C1 segment of cervical spinal cord (tissue), 14 donors: ENCODE measurements around the gene PLCH2.

Experiments used
- DNase-seq, 14 donors: peaks; one replicate each; lab custom pipeline; 2025; lab: John Stamatoyannopoulos, UW

Gene PLCH2

DNA sequence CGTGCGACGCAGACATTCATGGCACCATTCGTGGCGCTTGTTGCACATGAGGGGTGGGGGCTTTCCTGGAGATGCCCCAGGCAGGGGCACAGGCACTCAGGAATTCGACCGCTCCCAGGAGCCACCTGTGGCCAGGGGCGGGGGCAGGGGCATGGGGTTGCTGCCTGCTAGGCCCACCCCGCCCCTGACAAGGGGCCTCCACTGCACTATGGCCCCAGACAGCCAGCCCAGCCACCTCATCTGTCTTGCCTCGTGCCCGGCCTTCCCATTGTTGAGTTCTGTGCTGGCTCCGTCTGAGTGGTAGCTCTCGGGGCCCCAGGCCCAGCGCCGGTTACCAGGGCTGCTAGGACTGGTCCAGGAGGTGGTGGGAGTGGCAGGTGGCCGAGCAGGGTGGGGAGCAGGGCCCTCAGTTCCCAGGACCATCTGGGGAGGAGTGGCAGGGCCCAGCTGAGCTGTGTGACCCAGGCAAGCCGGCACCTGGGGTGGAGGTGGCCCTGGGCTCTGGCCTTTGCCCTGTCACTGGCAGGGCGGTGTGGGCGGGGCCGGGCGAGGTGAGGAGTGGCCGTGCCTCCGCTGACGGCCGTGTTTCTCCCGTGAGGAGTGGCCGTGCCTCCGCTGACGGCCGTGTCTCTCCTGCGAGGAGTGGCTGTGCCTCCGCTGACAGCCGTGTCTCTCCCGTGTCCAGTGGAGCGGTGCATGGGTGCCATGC is 1.9 kb downstream of the PLCH2 start:
- no peak for DNase-seq

DNA sequence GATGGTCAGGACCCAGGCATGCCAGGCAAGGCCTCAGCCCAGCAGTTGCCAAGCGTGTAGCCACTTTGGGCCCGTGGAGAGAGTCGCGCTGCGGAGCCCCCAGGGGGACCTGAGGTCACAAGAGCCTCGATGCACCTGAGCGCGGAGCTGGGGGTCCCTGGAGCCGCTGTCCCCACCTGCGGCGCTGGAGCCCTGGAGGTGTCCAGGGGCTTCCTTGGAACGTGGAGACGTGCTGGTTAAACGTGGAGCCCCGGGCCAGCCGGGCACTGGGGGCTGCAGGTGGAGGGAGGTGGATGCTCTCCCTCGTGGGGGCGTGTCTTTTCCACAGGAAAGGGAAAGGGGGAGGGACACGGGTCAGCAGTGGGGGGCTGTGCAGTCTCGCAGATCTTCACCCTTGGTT is 3.1 kb downstream of the PLCH2 start:
- DNase-seq, result no peak

DNA sequence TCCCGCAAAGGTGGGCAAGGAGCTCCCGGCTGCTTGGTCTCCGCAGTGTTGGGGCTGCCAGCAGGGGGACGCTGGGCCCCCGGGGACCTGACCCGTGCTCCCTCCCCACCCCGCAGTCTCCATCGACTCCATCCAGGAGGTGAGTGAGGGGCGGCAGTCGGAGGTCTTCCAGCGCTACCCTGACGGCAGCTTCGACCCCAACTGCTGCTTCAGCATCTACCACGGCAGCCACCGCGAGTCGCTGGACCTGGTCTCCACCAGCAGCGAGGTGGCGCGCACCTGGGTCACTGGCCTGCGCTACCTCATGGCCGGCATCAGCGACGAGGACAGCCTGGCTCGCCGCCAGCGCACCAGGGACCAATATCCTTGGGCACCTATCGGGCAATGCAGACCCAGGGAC is 3.5 kb downstream of the PLCH2 start:
- DNase-seq, result no peak

DNA sequence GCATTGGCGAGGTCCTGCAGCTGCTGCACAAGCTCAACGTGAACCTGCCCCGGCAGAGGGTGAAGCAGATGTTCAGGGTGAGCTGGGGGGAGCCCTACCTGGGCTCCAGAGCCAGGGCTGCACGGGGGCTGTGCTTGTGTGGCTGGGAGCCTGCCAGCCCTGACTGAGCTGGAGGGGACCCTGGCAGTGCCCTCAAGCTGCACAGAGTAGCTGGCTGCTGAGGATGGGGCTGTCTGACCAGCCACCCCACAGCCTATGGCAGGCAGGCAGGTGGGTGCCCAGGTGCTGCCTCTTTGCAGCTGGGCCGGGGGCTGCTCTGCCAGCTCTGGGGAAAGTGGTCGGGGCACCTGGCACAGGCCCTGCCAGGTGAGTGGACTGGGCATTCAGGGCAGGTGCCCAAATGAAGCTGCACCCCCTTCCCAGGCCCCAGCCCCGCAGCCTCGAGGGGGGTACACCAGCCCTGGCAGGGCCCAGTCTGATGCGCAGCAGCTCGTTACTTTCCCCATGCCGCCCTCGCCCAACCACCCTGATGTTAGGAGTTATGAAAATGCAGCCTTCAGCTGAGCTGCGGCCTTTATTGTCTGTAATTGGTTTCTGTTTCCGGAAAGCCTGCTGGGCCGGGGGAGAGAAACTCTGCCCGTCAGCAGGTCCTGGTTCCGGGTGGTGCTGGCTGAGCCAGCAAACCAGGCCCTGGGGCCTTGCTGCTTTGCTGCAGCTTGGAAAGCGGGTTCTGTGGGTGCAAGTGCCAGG is 4.3 kb downstream of the PLCH2 start:
- no peak for DNase-seq

DNA sequence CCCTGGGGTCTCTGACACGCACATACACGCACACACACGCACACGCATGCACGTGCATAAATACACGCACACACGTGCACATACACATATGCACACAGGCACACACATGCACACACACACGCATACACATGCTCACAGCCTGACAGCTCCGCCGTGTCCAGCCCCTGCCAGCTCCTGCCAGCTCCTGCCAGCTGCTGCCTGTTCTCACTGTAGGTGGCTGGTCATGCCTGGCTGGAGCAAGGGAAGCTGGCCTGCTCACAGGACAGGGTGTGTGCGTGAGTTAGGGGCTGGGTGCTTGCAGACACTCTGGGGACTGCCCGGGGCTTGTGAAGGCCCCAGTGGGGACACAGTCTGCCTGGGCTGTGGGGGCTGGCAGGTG is 4.9 kb downstream of the PLCH2 start:
- no peak for DNase-seq

DNA sequence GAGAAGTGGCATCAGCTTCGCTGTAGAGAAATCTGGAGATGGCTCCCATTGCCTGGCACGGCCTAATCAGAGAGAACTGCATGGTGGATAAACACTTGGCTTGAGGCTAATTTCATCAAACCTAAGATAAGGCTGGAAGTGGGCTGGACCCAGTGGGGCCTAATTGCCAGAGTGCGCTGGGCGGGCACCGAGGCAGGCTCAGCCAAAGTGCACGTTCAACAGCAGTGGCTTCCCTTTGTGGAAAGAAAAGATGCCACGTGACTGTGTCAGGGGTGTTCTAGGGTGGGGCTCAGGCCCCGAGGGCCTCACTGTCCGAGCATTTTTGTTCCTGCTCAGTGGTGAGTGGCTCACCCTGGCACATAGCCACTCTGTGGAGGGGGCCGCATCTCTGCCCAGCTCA is 5.8 kb downstream of the PLCH2 start:
- no peak for DNase-seq

DNA sequence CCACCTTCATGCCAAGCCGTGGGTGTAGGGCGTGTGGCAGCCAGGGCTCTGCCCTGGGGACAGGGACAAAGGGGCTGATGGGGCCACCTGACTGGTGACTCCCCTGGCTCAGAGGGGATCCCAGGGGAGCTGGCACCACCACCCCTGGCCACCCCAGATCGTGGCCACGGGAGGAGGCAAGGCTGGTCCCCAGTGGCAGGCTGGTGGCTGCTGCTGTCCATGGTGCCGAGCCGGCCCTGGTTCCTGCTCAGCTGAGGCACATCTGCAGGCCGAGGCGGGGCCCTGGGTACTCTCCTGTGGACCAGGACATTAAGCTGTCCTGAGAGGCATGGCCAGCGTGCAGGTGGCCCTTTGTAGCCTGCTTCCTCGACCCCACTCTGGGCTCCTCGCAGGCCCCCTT is 6.5 kb downstream of the PLCH2 start:
- no peak for DNase-seq

DNA sequence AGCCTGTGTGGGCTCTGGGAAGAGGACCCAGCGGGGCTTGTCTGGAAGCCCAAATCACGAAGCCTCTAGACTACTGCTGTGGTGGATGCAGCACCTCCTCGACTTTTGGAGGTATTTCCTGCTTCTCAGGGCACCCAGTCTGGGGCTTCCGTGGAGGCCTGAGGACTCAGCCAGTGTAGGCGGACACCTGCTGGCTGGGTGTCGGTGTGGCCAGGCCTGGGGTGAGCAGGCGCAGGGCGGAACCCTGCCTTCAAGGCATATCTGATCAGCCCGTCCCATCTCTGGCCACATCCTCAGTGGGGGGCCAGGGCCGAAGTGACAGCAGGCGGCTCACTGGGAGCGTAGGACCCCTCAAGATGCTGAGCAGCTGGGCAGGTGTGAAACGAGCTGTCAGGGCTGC is 6.9 kb downstream of the PLCH2 start:
- DNase-seq, result no peak

DNA sequence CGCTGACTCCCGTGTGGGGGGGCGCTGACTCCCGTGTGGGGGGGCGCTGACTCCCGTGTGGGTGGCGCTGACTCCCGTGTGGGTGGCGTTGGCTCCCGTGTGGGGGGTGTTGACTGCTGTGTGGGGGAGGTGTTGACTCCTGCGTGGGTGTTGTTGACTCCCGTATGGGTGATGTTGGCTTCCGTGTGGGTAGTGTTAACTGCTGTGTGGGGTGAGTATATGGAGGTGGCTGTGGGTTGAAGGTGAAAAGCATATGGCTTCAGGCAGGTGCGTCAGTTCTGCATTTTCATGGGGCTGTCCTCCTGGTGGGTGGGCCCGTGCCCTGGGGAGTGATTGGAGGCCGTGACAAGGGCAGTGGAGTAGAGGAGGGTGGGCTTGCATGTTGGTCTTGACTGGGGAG is 7.9 kb downstream of the PLCH2 start:
- no peak for DNase-seq

DNA sequence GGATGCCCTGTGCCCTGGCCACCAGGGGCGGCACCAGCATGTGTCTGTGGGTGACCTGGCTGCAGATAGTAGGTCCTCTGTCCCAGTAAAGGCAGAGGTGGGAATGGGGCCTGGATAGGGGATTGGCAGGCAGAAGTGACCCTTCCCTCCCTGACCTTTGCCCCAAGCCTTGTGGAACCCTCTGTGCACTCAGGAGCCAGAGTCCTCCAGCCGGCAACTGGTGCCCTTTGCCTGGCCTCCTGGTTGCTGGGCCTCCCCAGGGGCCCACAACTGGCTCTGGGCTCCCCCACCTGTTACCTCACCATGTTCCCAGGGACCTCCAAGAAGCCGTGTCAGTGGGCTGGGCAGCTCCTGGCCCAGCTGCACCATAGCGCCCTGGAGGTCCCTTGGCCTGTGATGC is 10.0 kb downstream of the PLCH2 start:
- DNase-seq, result no peak

DNA sequence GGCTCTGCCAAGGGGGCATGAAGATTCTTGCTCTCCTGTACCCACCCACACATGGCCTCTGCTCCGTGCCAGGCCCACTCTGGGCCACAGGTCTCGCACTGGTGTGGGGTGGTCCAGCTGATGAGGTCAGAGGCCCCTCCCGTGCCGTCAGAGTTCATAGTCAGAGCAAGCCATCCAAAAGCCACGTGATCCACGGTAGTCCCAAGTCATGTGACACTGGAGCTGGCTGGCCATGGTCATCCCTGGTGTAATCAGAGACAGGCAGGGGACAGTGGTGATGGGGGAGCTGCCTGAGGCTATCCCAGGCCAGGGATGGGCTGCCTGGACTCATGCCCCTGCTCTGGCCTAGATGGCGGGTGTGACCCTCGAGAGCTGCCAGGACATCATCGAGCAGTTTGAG is 10.5 kb downstream of the PLCH2 start:
- no peak for DNase-seq

DNA sequence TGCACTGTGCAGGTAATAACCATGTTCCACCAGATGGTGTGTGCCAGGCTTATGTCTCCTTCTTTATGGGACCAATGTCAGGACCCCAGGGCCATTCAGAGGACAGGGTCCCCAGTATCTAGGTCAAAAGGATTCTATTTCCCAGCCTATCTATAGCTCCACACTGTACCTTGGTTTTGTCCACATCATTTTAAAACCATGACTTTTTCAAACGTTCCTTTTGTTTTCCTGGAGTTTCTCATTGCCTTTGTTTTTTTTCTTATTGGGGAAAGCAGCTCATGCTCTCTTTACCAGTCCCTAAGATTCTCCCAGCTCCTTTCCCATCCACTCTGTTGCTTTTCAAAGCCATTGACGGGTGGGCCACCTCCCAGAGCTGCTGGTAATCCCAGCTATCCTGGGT is 12.6 kb downstream of the PLCH2 start:
- no peak for DNase-seq

DNA sequence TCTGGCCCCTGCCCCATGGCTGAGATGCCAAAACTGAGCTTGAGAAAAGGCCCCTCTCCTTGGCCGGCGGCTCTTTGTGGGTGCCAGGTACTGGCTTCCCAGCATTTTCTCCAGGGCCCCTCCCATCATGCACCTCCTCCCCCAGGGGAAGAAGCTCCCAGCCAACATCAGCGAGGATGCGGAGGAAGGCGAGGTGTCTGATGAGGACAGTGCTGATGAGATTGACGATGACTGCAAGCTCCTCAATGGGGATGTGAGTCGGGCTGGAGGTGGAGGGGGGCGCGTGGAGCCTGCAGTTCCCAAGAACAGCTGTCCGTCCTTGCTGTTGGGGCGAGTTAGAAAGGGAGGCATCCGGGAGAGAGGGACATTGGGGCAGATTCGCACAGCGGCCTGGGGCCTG is 13.5 kb downstream of the PLCH2 start:
- no peak for DNase-seq

DNA sequence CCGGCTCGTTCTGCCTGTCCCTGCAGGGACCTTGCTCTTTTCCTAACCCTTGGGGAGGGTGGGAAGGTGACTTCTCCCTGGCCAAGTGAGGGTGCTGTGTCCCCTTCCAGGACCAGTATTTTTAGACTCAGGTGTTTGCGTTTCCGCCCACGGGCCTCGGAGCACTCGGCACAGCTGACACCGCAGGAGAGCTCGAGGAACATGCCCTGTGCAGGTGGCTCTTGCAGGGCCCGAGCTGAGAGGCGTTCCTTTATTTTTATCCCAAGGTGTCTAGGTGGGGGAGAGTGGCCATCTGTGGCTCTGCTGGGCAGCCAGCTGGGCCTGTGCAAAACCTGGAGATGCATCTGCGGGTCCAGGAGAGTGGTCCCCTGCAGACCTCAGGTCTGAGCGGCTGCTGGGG is 16.0 kb downstream of the PLCH2 start:
- DNase-seq, result peak in 1 of 14 donors; percentile 79

DNA sequence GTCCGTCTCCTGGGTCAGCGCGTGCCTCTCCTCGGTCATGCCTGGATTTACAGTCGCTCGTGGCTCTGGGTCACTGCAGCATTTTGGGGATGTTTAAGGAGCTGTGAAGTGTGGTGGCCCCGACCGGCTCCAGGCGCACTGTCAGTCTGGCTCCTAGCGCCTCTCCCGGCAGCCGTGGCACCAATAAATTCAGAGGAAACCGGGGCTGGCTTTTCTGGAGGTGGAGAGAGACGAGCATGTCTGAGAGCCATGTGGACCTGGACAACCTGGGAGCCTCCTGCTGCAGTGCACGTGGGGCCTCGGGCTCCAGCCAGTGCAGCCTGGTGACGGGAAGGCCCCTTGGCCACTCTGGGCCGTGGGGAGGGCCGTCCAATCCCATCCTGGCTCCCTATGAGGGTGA is 17.1 kb downstream of the PLCH2 start:
- peak in 2 of 14 donors; percentile 49 to 67 for DNase-seq

DNA sequence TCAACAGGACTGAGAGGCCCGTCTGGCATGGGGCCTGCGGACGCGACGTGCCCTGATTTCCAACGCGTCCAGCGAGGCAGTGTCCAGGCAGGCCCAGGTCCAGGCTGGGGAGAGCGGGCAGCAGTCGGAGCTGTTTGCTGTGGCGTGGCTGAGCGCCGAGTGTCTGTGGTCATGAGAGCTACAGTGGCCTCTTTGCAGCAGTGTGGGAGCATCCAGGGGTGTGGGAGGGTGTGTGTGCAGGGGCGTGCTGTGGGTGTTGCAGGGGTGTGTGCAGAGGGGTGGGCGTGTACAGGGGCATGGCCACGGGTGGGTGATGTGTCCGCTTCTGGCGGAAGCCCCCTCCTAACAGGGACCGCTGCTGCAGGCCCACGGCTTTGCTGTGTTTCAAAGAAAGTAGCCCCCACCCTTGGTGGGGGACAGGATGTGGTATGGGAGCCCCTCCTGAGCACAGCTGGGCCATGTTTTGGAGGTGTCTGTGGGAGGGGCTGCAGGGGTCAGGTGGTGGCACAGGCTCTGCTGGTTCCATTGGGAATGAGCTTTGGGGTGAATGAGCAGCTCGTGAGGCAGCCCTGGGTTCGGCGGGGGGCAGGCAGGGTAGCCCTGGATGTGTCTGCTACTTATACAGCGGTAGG is 17.7 kb downstream of the PLCH2 start:
- peak in 13 of 14 donors; percentile 48 to 85 (median 67) for DNase-seq

DNA sequence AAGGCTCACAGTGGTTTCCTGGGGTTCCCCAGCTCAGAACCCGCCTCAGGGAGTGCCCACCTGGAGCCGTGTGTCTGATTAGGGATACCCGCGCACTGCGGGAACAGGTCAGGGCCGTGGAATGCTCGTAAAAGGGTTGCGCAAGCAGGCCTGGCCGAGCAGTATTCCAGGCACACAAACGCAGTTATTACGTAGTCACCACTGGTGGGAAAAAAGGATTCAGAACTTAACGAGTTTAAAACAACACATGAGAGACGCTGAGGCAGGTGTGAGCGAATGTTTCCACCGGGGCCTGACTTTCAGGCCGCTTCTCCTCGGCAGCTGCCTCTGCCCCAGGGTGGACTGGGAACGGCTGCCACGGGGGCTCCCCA is 18.2 kb downstream of the PLCH2 start:
- DNase-seq, result no peak

DNA sequence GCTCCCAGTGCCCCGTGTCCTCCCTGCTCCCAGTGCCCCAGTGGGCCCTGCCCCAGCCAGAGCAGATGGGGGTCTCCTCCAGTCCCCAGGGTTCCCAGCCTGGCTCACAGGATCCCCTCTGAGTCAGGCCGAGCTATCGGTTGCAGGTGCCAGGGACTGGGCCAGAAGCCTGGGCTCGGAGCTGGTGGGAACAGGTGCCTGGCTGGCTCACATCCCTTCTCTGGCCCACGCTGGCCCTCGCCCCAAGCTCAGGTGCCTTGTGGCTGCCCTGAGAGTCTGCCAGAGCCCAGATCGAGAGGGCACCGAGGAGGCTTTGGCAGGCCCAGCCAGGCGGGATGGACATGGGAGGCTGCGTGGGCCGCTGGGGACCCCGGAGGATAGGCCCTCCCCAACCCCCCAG is 18.9 kb downstream of the PLCH2 start:
- DNase-seq, result peak in 1 of 14 donors; percentile 89

DNA sequence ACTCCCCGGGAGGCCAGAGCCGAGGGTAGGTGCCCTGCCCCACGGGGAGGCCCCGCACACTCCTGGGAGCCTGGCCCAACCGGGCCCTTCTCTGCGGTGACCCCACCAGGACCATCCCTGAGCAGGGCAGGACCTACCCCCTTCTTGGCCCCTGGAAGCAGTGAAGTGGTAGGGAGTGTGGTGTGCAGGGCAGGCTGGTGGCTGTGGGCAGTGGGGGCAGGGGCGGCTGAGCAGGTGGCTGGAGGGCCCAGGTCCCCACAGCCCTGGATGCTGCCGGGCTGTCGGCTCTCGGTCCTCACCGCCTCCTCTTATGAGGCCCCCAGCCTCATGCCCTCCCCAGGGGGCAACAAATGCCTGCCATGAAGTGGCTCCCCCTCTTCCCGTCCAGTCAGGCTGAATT is 19.5 kb downstream of the PLCH2 start:
- DNase-seq, result no peak

DNA sequence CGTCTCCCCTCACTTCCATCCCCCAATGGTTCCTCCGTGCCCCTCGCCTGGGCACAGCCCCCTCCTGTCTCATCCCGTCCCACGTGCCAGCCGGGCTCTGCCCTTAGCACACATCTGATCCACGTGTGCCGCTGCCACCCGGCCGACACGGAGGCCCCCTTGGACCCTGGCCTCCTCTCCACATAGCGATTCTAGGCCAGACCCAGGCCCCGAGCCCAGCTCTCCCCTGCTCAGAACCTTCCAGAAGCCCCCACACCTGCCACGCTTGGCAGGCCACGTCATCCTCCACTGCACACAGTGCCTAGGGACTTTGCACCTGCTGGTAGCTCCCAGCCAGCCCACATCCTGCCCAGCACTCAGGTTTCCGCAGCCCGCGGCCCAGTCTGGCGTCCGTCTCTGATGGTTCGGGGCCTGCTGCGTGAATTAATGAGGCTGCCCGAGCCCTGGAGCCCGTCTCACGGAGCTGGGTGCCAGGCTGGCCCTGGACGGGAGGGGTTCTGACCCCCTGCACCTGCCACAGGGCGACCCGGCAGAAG is 20.1 kb downstream of the PLCH2 start:
- DNase-seq, result no peak

DNA sequence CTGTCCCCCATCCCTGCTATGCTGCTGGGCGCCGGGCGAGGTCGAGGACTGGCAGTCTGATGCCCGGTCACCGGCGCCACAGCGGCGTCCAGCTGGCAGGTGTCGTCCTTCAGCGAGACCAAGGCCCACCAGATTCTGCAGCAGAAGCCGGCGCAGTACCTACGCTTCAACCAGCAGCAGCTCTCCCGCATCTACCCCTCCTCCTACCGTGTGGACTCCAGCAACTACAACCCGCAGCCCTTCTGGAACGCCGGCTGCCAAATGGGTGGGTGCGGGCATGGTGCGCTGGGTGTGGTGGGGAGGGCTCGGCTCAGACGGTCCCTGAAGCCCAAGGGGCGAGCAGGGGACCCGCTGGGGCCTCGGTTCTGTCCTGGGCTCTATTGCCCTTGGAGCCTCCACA is 20.7 kb downstream of the PLCH2 start:
- DNase-seq, result no peak

DNA sequence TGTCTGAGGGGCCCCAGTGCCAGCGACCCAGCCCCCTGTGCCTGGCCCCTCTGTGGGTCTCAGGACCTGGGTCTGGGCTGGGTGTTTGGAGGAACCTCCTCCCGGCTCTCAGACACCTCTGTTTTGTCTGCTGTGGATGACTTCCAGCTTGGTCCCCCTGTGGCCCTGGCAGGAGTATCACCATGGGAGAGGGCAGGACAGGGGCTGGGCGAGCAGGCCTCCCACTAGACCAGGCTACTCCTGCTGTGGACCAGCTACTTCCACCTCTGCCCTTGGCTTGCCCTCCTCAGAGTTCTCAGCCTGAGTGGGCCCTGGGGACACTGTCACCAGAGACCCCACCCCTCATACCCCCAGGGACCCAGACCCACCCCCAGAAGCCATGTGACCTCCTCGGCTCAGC is 21.8 kb downstream of the PLCH2 start:
- DNase-seq, result no peak

DNA sequence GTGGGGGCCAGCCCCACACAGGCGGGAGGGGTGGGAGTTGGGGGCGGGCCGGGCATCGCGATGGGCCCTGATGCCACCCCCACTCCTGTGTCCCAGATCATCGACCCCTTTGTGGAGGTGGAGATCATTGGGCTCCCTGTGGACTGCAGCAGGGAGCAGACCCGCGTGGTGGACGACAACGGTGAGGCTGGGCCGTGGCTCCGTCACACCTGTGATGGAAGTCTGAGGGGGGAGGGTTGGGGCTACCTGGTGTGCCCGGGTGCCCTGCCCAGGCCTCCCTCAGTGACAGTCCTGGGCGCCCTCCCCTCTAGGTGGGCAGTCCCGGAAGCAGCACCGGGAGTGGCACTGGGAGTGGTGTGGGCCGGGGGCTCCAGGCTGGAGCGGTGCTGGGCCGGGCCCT is 22.6 kb downstream of the PLCH2 start:
- no peak for DNase-seq
